ENCODE measurements around the gene SEMA3E. TPM values are rescaled to one million over a fixed set of nuclear protein-coding genes. Genes with fewer than 3 reads are reported as not detected.

The SEMA3E gene
- total RNA-seq, 2 donors from 2014 or later: 339 to 438 TPM

- H3K9me3 ChIP-seq (ENCODE audit: control insufficient read depth, low read length): no peaks in the 10 kb centered on the region
- no peaks in the 10 kb centered on the region for H3K36me3 ChIP-seq (ENCODE audit: control insufficient read depth, insufficient read depth, low read length)
- H3K4me1 ChIP-seq (ENCODE audit: control insufficient read depth, insufficient read depth, low read length): no peaks in the 10 kb centered on the region
- WGBS, 2 experiments (ENCODE audit: insufficient coverage in 1 of 2, insufficient read length in 1 of 2): 79% methylated on average over 2 of the region's 2 CpGs; no CpG with 5 or more reads in 1 of the 2 experiments
- Mint-ChIP-seq H3K36me3 (ENCODE audit: low read depth) (no peaks in the 10 kb centered on the region), H3K9me3 (no peaks in the 10 kb centered on the region), H3K4me3 (no peak overlapping the region), H3K27me3 (ENCODE audit: insufficient read depth) (no peaks in the 10 kb centered on the region), H3K4me1 (no peaks in the 10 kb centered on the region), H3K27ac (no peak overlapping the region)
- H3K9ac ChIP-seq (ENCODE audit: extremely low read depth, low read length, poor library complexity, severe bottlenecking): no peak overlapping the region
- no peaks in the 10 kb centered on the region for H3K27me3 ChIP-seq (ENCODE audit: control insufficient read depth, insufficient read depth, low read length, poor library complexity, severe bottlenecking)
- no peak overlapping the region for H3K27ac ChIP-seq (ENCODE audit: low read depth, low read length)
- H3K4me3 ChIP-seq (ENCODE audit: low read length): no peak overlapping the region
- TF ChIP-seq CTCF (conservative IDR thresholded peaks at IDR 0.05): no peak
- no peak for DNase-seq
Measured at GRCh38 chr7:83337050-83337449, 311.9 kb downstream of the SEMA3E start.

GRCh38 chr7:83326223-83326622, 322.7 kb downstream of the SEMA3E start:
- no peak for DNase-seq
- H3K9me3 ChIP-seq (ENCODE audit: control insufficient read depth, low read length): no peaks in the 10 kb centered on the region
- WGBS, 2 experiments (ENCODE audit: insufficient coverage in 1 of 2, insufficient read length in 1 of 2): 85 to 95% methylated on average over 2 of the region's 2 CpGs
- no peaks in the 10 kb centered on the region for H3K36me3 ChIP-seq (ENCODE audit: control insufficient read depth, insufficient read depth, low read length)
- no peaks in the 10 kb centered on the region for H3K27me3 ChIP-seq (ENCODE audit: control insufficient read depth, insufficient read depth, low read length, poor library complexity, severe bottlenecking)
- Mint-ChIP-seq H3K4me3 (no peak overlapping the region), H3K9me3 (no peaks in the 10 kb centered on the region), H3K4me1 (no peaks in the 10 kb centered on the region), H3K27me3 (ENCODE audit: insufficient read depth) (no peaks in the 10 kb centered on the region), H3K36me3 (ENCODE audit: low read depth) (no peaks in the 10 kb centered on the region), H3K27ac (no peak overlapping the region)
- H3K4me1 ChIP-seq (ENCODE audit: control insufficient read depth, insufficient read depth, low read length): no peaks in the 10 kb centered on the region
- no peak overlapping the region for H3K27ac ChIP-seq (ENCODE audit: low read depth, low read length)
- H3K9ac ChIP-seq (ENCODE audit: extremely low read depth, low read length, poor library complexity, severe bottlenecking): no peak overlapping the region
- H3K4me3 ChIP-seq (ENCODE audit: low read length): no peak overlapping the region
- TF ChIP-seq CTCF (conservative IDR thresholded peaks at IDR 0.05): no peak

- Histone ChIP-seq H3K9ac (ENCODE audit: extremely low read depth, low read length, poor library complexity, severe bottlenecking) (no peak overlapping the region), H3K4me1 (ENCODE audit: control insufficient read depth, insufficient read depth, low read length) (no peaks in the 10 kb centered on the region), H3K4me3 (ENCODE audit: low read length) (no peak overlapping the region), H3K36me3 (ENCODE audit: control insufficient read depth, insufficient read depth, low read length) (no peaks in the 10 kb centered on the region), H3K27me3 (ENCODE audit: control insufficient read depth, insufficient read depth, low read length, poor library complexity, severe bottlenecking) (no peaks in the 10 kb centered on the region), H3K9me3 (ENCODE audit: control insufficient read depth, low read length) (no peaks in the 10 kb centered on the region), H3K27ac (ENCODE audit: low read depth, low read length) (no peak overlapping the region)
- no peaks in the 10 kb centered on the region for H3K36me3 Mint-ChIP-seq (ENCODE audit: low read depth)
- no peak for DNase-seq
- H3K4me1 Mint-ChIP-seq: no peaks in the 10 kb centered on the region
- no peak overlapping the region for H3K27ac Mint-ChIP-seq
- WGBS, 2 experiments (ENCODE audit: insufficient coverage in 1 of 2, insufficient read length in 1 of 2): 87% methylated on average over 5 of the region's 5 CpGs; no CpG with 5 or more reads in 1 of the 2 experiments
- no peak for TF ChIP-seq CTCF (conservative IDR thresholded peaks at IDR 0.05)
- no peaks in the 10 kb centered on the region for H3K9me3 Mint-ChIP-seq
- H3K27me3 Mint-ChIP-seq (ENCODE audit: insufficient read depth): no peaks in the 10 kb centered on the region
- no peak overlapping the region for H3K4me3 Mint-ChIP-seq
Measured at GRCh38 chr7:83325083-83325482, 323.9 kb downstream of the SEMA3E start.
